GM18517 (cell line): ENCODE measurements around the gene ASTN2.

Source experiments
- ATAC-seq: cut with Tn5 transposase; IDR thresholded peaks from one replicate; pipeline ENCODE4 v1.9.1; 2021; ENCODE audit warnings: mild to moderate bottlenecking, moderate library complexity; ENCODE audit not compliant: unreplicated experiment

The ASTN2 gene

DNA sequence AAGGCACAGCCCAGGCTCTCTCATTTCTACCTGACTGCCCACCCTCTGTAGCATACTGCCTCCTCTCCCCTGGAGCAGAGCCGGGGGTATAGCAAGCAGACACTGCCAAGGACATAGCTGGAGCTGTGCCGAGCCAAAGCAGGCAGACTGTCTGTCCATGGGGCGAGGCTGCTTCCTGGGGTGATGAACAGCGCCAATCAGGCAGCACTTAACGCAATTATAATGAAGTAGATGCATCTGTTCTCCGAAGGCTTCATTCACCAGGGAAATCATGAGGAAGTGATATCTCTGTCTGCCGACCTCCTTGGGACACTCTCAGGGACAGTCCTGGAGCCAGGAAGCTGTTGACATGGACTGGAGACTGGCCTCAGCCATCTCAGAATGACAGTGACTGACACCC, 230.7 kb downstream of the ASTN2 start:
- no peak for ATAC-seq

DNA sequence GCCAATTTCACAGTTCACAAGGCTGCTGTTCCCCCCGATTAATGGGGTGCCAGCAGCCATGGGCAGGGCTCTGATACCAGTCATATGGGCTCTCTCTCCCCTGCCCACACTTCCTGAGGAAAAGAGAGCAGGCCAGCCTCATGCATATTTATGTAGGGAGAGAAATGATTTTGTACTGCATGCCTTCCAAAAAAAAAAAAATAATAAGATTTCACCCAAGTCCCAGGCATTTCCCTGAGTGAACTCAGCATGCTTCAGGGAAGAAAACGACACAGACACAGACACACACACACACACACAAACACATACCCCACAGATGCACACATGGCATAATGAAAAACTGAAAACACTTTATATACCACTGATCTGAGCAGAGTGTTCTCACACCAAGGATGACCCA, 232.8 kb downstream of the ASTN2 start:
- no peak for ATAC-seq

- no peak for ATAC-seq
These were observed 233.9 kb downstream of the ASTN2 start for GRCh38 chr9:117180896-117181445.

GRCh38 chr9:117178596-117179375, 236.1 kb downstream of the ASTN2 start:
- no peak for ATAC-seq

DNA sequence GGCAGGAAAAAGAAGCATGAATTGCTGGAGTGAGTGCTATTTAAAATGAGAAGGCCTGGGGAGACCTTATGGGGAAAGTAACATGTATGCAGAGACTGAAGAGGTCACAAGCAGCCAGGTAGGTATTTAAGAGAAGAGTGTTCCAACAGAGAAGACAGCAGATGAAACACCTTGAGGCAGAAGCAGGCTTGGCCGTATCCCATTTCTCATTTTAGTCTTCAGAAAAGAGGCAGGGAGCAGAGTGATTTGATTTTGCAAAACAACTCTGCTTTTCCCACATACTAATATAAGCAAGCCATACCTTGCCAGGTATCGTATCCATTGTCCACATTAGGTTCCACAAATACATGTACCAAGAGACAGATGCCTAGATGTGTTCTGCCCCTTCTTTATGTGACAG, 244.3 kb downstream of the ASTN2 start:
- no peak for ATAC-seq

DNA sequence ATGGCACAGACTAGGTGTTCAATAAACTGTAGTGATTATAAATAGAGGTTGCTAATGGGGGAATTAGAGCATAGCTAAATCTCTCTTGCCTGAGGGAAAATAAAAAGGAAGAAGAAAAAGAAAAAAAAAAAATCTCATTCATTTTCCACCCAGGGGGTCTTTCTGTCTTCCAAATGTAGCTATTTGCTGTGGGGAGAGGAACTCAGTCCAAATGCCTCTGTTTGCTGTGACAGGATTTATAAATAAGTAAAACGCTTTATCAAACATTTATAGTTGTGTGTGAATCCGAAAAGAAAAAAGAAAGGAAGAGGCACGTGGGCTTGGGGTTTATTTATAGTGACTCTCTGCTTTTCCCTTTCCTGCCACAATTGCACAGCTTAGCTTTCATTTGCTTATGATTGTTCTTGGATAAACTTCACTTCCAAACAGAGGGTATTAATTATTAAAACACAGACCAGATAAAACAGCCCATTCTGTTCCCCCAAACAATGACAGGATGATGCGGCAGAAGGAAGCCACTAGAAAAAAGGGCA, 245.7 kb downstream of the ASTN2 start:
- ATAC-seq: no peak

GRCh38 chr9:117164512-117164911, 250.3 kb downstream of the ASTN2 start:
- ATAC-seq: no peak

DNA sequence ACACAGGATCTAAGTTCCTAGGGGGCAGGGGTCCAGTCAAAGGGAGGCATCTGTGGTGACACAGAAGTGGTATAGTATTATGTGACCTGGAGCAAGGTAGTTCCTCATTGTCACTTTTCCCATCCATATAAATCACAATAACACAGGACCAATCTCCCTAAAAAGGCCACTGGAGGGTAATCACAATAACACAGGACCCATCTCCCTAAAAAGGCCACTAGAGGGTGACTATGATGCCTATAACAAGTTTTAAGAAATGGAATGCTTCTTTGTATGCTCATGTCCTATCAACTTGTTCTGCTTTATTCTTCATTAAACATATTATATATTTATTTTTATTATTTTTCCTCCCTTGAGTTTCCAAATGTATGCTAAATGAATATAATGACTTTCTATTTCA, 254.6 kb downstream of the ASTN2 start:
- ATAC-seq: no peak

GRCh38 chr9:117156771-117157535, 257.9 kb downstream of the ASTN2 start:
- no peak for ATAC-seq

DNA sequence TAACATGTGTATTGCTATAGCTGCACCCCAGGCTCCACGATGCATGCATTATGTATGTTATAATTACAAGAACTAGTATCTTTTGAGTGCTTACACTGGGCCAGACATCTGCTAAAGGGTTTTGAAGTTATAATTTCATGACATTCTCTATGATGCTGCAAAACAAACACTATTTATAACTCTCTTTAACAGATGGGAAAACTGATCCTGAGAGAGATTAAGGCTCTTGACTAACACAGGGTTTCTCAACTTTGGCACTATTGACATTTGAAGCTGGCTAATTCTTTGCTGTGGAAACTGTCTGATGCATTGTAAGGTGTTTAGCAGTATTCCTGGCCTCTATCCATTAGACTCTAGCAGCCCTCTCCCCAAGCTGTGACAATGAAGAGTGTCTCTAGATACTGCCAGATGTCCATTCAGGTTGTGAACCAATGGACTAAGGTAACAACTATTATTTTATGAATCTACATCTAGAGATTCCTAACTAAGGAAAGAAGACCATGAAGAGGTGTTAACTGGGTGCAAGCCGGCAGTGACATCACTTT, 258.6 kb downstream of the ASTN2 start:
- no peak for ATAC-seq

- ATAC-seq: no peak
These were observed 261.8 kb downstream of the ASTN2 start for GRCh38 chr9:117153021-117153420.

DNA sequence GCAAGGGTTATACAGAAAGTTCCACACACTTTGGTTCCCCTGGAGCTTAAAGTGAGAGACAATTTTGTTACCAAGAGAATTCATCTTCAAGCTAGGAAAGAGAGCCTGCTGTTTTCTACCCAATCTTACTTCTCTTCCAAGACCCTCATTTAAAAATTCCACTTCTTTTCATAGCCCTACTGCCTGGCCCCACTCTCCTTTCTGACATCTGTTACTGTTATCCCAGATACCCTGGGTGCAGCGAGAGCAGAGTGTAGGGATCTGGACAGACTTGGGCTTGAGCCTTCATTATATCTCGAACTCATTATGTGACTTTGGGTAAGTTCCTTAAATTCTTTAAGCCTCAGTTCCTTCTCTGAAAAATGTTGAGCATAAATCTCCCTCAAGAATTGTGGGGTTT, 263.1 kb downstream of the ASTN2 start:
- no peak for ATAC-seq

DNA sequence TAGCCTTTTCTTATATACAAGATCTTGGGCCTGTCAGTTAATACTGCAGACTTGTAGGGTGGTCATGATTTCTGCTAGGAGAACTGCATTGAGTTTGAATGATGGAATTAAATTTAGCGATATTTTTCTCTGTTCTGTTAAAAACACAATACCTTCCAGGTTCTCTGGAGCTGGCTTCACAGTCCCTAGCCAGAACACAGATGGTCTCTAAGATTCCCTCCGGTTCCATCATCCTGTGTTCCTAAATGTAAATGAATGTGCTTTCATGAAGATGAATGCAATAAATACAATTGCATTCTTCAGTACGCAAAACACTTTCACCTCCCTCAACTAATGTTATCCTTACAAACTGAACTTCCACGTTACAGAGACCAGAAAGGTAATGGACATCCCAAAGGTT, 264.9 kb downstream of the ASTN2 start:
- ATAC-seq: no peak

GRCh38 chr9:117145811-117146490, 268.9 kb downstream of the ASTN2 start:
- no peak for ATAC-seq

- no peak for ATAC-seq
These were observed 269.8 kb downstream of the ASTN2 start for GRCh38 chr9:117145081-117145480.

DNA sequence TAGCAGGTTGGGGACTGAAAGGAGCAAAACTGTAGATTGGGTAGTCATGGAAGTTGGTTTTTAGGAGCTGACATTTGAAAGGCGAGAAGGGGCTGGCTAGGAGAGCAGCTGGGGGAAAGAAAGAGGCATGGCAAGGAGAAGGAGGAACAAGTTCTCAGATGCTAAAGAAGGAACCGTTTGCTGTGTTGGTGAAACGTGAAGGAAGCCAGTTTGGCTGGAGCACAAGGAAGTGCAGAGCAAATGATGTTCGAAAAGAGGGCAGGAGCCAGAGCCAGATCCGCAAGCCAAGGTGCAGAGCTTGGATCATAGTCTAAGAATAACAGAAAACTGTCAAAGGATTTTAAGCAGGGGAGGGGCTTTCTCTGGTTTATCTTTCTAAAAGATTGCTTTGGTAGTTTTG, 276.6 kb downstream of the ASTN2 start:
- no peak for ATAC-seq

GRCh38 chr9:117136461-117136860, 278.4 kb downstream of the ASTN2 start:
- no peak for ATAC-seq

- ATAC-seq: no peak
These were observed 279.3 kb downstream of the ASTN2 start for GRCh38 chr9:117135501-117136098.

GRCh38 chr9:117134826-117135500, 279.9 kb downstream of the ASTN2 start:
- no peak for ATAC-seq

- no peak for ATAC-seq
These were observed 288.0 kb downstream of the ASTN2 start for GRCh38 chr9:117126871-117127270.
